ENCODE measurements around the gene JAKMIP1.

GRCh38 chr4:6239486-6239885 lies 39.1 kb upstream of the JAKMIP1 start:
- TF ChIP-seq POU2F2 (IDR thresholded peaks at IDR 0.05; ENCODE audit: low read depth, low read length) (no peak), POLR2A (IDR thresholded peaks at IDR 0.05; ENCODE audit: low read depth, low read length) (no peak), POLR2AphosphoS5 (IDR thresholded peaks at IDR 0.05; ENCODE audit: low read depth, low read length) (no peak)
